GM18502 (cell line): ENCODE results near the gene JPH2.

ENCODE experiments used
- ATAC-seq: cut with Tn5 transposase; IDR thresholded peaks from one replicate; pipeline ENCODE4 v1.9.1; 2021; ENCODE audit warnings: mild to moderate bottlenecking; ENCODE audit not compliant: unreplicated experiment, poor library complexity

The JPH2 gene

GRCh38 chr20:44110816-44111568, 76.0 kb downstream of the JPH2 start:
- ATAC-seq: no peak

GRCh38 chr20:44109951-44110361, 77.0 kb downstream of the JPH2 start:
- ATAC-seq: no peak

- no peak for ATAC-seq
Observed at GRCh38 chr20:44106615-44107014, 80.4 kb downstream of the JPH2 start.

GRCh38 chr20:44104798-44105517, 82.0 kb downstream of the JPH2 start:
- no peak for ATAC-seq

GRCh38 chr20:44102582-44102981, 84.4 kb downstream of the JPH2 start:
- no peak for ATAC-seq

GRCh38 chr20:44099832-44100231, 87.2 kb downstream of the JPH2 start:
- ATAC-seq: no peak

- no peak for ATAC-seq
Observed at GRCh38 chr20:44098657-44099056, 88.3 kb downstream of the JPH2 start.

GRCh38 chr20:44098256-44098630, 88.7 kb downstream of the JPH2 start:
- no peak for ATAC-seq

GRCh38 chr20:44097521-44098255, 89.3 kb downstream of the JPH2 start:
- ATAC-seq: no peak

GRCh38 chr20:44095831-44096230, 91.2 kb downstream of the JPH2 start:
- no peak for ATAC-seq

- ATAC-seq: no peak
Observed at GRCh38 chr20:44093249-44093582, 93.8 kb downstream of the JPH2 start.

GRCh38 chr20:44092551-44093248, 94.3 kb downstream of the JPH2 start:
- no peak for ATAC-seq

GRCh38 chr20:44091026-44091425, 96.0 kb downstream of the JPH2 start:
- no peak for ATAC-seq

GRCh38 chr20:44089987-44090674, 96.9 kb downstream of the JPH2 start:
- ATAC-seq: no peak

- no peak for ATAC-seq
Observed at GRCh38 chr20:44087857-44088120, 99.2 kb downstream of the JPH2 start.

GRCh38 chr20:44087051-44087856, 99.7 kb downstream of the JPH2 start:
- no peak for ATAC-seq

- ATAC-seq: no peak
Observed at GRCh38 chr20:44085616-44086434, 101.2 kb downstream of the JPH2 start.

- ATAC-seq: no peak
Observed at GRCh38 chr20:44084891-44085290, 102.1 kb downstream of the JPH2 start.

- no peak for ATAC-seq
Observed at GRCh38 chr20:44084439-44084838, 102.5 kb downstream of the JPH2 start.
